ENCODE measurements around the gene ASRGL1.

DNA sequence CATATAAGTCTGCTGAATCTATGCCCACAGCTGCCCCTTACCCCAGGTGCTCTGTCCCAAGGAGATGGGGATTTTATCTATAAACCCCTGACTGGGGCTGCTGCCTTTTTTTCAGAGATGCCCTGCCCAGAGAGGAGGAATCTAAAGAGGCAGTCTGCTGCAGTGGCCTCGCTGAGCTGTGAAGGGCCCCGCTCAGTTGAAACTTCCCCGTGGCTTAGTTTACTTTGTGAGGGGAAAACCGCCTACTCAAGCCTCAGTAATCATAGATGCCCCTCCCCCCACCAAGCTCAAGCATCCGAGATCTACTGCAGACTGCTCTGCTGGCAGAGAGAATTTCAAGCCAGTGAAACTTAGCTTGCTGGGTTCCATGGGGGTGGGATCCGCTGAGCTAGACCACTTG is 31.0 kb upstream of the ASRGL1 start:
- TF ChIP-seq, protein P1, sequence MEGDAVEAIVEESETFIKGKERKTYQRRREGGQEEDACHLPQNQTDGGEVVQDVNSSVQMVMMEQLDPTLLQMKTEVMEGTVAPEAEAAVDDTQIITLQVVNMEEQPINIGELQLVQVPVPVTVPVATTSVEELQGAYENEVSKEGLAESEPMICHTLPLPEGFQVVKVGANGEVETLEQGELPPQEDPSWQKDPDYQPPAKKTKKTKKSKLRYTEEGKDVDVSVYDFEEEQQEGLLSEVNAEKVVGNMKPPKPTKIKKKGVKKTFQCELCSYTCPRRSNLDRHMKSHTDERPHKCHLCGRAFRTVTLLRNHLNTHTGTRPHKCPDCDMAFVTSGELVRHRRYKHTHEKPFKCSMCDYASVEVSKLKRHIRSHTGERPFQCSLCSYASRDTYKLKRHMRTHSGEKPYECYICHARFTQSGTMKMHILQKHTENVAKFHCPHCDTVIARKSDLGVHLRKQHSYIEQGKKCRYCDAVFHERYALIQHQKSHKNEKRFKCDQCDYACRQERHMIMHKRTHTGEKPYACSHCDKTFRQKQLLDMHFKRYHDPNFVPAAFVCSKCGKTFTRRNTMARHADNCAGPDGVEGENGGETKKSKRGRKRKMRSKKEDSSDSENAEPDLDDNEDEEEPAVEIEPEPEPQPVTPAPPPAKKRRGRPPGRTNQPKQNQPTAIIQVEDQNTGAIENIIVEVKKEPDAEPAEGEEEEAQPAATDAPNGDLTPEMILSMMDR (conservative IDR thresholded peaks at IDR 0.05; ENCODE audit: low read length): no peak
- TF ChIP-seq EZH2phosphoT487 (IDR thresholded peaks at IDR 0.05; ENCODE audit: borderline replicate concordance): no peak
